ENCODE measurements around the gene ITPKA.
A peak's percentile ranks its signal among the peaks of the same experiment; 100 is the strongest.
"Not testable (repeated sequence)": the region's sequence is repeated elsewhere in the genome, so short reads cannot be mapped to it uniquely, and the experiment has no call there.

The ITPKA gene

GRCh38 chr15:41493205-41493901, at the start of gene ITPKA:
ITPKA (plus strand) TSS chr15:41493874; CDS start chr15:41493928, 54 bp downstream.
- DNase-seq: peak; percentile 92

- DNase-seq: no peak
Measured at GRCh38 chr15:41445399-41445798, 48.3 kb upstream of the ITPKA start.

- DNase-seq: no peak
Measured at GRCh38 chr15:41462084-41462795, 31.4 kb upstream of the ITPKA start.

GRCh38 chr15:41464889-41465580, 28.6 kb upstream of the ITPKA start:
- DNase-seq: no peak

- no peak for DNase-seq
Measured at GRCh38 chr15:41465822-41466421, 27.8 kb upstream of the ITPKA start.

- no peak for DNase-seq
Measured at GRCh38 chr15:41466711-41467110, 27.0 kb upstream of the ITPKA start.

- DNase-seq: not testable (repeated sequence)
Measured at GRCh38 chr15:41469644-41470043, 24.0 kb upstream of the ITPKA start.

- no peak for DNase-seq
Measured at GRCh38 chr15:41473418-41473817, 20.3 kb upstream of the ITPKA start.

GRCh38 chr15:41474436-41474835, 19.2 kb upstream of the ITPKA start:
- DNase-seq: no peak

GRCh38 chr15:41474941-41475340, 18.7 kb upstream of the ITPKA start:
- no peak for DNase-seq

- no peak for DNase-seq
Measured at GRCh38 chr15:41476416-41477048, 17.1 kb upstream of the ITPKA start.

GRCh38 chr15:41480396-41481140, 13.1 kb upstream of the ITPKA start:
- DNase-seq: no peak

- no peak for DNase-seq
Measured at GRCh38 chr15:41482110-41482877, 11.4 kb upstream of the ITPKA start.

- peak; percentile 49 for DNase-seq
Measured at GRCh38 chr15:41483115-41483514, 10.6 kb upstream of the ITPKA start.

- DNase-seq: no peak
Measured at GRCh38 chr15:41483519-41483918, 10.2 kb upstream of the ITPKA start.

GRCh38 chr15:41484937-41485625, 8.6 kb upstream of the ITPKA start:
- no peak for DNase-seq

GRCh38 chr15:41486286-41486685, 7.4 kb upstream of the ITPKA start:
- DNase-seq: no peak

GRCh38 chr15:41487381-41487780, 6.3 kb upstream of the ITPKA start:
- no peak for DNase-seq

- peak; percentile 45 for DNase-seq
Measured at GRCh38 chr15:41487802-41488201, 5.9 kb upstream of the ITPKA start.

GRCh38 chr15:41489641-41490040, 4.0 kb upstream of the ITPKA start:
- DNase-seq: no peak

- DNase-seq: peak; percentile 41
Measured at GRCh38 chr15:41490355-41490754, 3.3 kb upstream of the ITPKA start.
